ENCODE results near the gene ACOT9.
"Not testable (repeated sequence)": the region's sequence is repeated elsewhere in the genome, so short reads cannot be mapped to it uniquely, and the experiment has no call there.

DNA sequence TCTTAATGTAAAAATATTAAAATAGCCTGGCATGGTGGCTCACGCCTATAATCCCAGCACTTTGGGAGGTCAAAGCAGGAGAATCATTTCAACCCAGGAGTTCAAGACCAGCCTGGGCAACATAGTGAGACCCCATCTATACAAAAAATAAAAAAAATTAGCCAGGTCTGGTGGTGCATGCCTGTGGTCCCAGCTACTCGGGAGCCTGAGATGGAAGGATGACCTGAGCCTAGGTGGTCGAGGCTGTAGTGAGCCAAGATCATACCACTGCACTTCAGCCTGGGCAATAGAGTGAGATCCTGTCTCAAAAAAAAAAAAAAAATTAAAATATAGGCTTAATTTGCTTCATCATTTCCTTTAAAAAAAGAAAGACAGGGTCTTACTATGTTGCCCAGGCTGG is 66.6 kb downstream of the ACOT9 start:
- TF ChIP-seq POLR2AphosphoS5 (IDR thresholded peaks at IDR 0.05); POLR2A (IDR thresholded peaks at IDR 0.05; ENCODE audit: low read depth); EP300 (IDR thresholded peaks at IDR 0.05): not testable (repeated sequence)
- TF ChIP-seq, protein P1, sequence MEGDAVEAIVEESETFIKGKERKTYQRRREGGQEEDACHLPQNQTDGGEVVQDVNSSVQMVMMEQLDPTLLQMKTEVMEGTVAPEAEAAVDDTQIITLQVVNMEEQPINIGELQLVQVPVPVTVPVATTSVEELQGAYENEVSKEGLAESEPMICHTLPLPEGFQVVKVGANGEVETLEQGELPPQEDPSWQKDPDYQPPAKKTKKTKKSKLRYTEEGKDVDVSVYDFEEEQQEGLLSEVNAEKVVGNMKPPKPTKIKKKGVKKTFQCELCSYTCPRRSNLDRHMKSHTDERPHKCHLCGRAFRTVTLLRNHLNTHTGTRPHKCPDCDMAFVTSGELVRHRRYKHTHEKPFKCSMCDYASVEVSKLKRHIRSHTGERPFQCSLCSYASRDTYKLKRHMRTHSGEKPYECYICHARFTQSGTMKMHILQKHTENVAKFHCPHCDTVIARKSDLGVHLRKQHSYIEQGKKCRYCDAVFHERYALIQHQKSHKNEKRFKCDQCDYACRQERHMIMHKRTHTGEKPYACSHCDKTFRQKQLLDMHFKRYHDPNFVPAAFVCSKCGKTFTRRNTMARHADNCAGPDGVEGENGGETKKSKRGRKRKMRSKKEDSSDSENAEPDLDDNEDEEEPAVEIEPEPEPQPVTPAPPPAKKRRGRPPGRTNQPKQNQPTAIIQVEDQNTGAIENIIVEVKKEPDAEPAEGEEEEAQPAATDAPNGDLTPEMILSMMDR (IDR thresholded peaks at IDR 0.05) = not testable (repeated sequence)

All from esophagus muscularis mucosa (tissue), 4 donors.